Measurements from ENCODE around the gene LMBR1.
"Not testable (repeated sequence)": the region's sequence is repeated elsewhere in the genome, so short reads cannot be mapped to it uniquely, and the experiment has no call there.

LMBR1 gene

GRCh38 chr7:156892821-156893706 is at the start of gene LMBR1:
Gene LMBR1, minus strand, starts transcription at chr7:156893183. Its CDS starts 190 bp downstream, at chr7:156892993.
- DNase-seq: peak; percentile 91 to 96

GRCh38 chr7:156942708-156943090 is 49.7 kb upstream of the LMBR1 start:
- no peak for DNase-seq

GRCh38 chr7:156941393-156942182 is 48.6 kb upstream of the LMBR1 start:
- DNase-seq: no peak

GRCh38 chr7:156940421-156941122 is 47.6 kb upstream of the LMBR1 start:
- DNase-seq: no peak

- not testable (repeated sequence) for DNase-seq
Measured at GRCh38 chr7:156936766-156937165, 43.8 kb upstream of the LMBR1 start.

- DNase-seq: no peak
Measured at GRCh38 chr7:156935250-156935649, 42.3 kb upstream of the LMBR1 start.

- no peak for DNase-seq
Measured at GRCh38 chr7:156932006-156932405, 39.0 kb upstream of the LMBR1 start.

- no peak for DNase-seq
Measured at GRCh38 chr7:156929789-156930539, 37.0 kb upstream of the LMBR1 start.

GRCh38 chr7:156928406-156928747 is 35.4 kb upstream of the LMBR1 start:
- DNase-seq: no peak

- DNase-seq: no peak
Measured at GRCh38 chr7:156927571-156928405, 34.8 kb upstream of the LMBR1 start.

GRCh38 chr7:156925821-156926220 is 32.8 kb upstream of the LMBR1 start:
- DNase-seq: not testable (repeated sequence)

- DNase-seq: not testable (repeated sequence)
Measured at GRCh38 chr7:156922304-156922703, 29.3 kb upstream of the LMBR1 start.

GRCh38 chr7:156920487-156921373 is 27.7 kb upstream of the LMBR1 start:
- not testable (repeated sequence) for DNase-seq

- DNase-seq: no peak
Measured at GRCh38 chr7:156920076-156920475, 27.1 kb upstream of the LMBR1 start.

- DNase-seq: no peak
Measured at GRCh38 chr7:156919132-156919713, 26.2 kb upstream of the LMBR1 start.

GRCh38 chr7:156918635-156919034 is 25.7 kb upstream of the LMBR1 start:
- no peak for DNase-seq

- DNase-seq: not testable (repeated sequence)
Measured at GRCh38 chr7:156909574-156910252, 16.7 kb upstream of the LMBR1 start.

- no peak for DNase-seq
Measured at GRCh38 chr7:156907656-156908055, 14.7 kb upstream of the LMBR1 start.

- no peak for DNase-seq
Measured at GRCh38 chr7:156906200-156906649, 13.2 kb upstream of the LMBR1 start.

Data from NCI-H1930 (cell line).